Measurements from ENCODE around the gene ZNF70. TPM values are rescaled to one million over a fixed set of nuclear protein-coding genes. Genes with fewer than 3 reads are reported as not detected.

The ZNF70 gene
- total RNA-seq, 1 experiment from 2014 or later, result 3.2 TPM

DNA sequence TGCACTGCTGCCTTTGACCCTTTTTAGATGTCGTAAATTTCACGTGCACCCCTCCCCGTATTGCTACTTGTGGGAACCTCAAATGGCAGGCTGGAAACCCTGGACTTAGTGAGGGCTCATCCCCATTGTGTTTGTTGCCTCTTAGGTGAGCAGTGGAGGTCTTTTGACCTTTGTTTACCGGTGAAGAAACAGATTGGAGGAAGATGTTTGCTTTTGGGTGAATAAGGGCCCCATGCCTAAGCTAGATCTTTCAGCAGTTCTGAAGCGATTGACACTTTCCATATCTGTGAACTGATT lies 36.6 kb upstream of the ZNF70 start:
- no peaks in the 10 kb centered on the region for H3K36me3 ChIP-seq (ENCODE audit: control insufficient read depth, insufficient read depth, low read length)
- peak overlapping the region; percentile 83 to 87 for H3K4me3 ChIP-seq (ENCODE audit: low read depth in 2 of 2, low read length in 2 of 2)
- peak overlapping the region; percentile 81 for H3K27ac ChIP-seq (ENCODE audit: low read length)
- H3K4me1 ChIP-seq (ENCODE audit: control insufficient read depth, insufficient read depth, low read length), result peaks cover 4% of the 10 kb centered on the region; the same call in 1 of the 2 replicates
- ATAC-seq (peak; percentile 29), DNase-seq (ENCODE audit: low read depth, low spot score) (no peak)
- in situ Hi-C loops (cut with HindIII; ENCODE audit: low pct_unique_long_range_greater_than_20kb, low sequenced_read_pairs) (no loop called here), intact Hi-C loops (cut with micrococcal nuclease; ENCODE audit: unreplicated experiment) (no loop called here)
- TF ChIP-seq SIN3A (IDR thresholded peaks at IDR 0.05; ENCODE audit: borderline replicate concordance, insufficient read depth, low read depth, low read length) (no peak), TCF7L2 (IDR thresholded peaks at IDR 0.05; ENCODE audit: low read depth, low read length) (no peak), POLR2AphosphoS5 (IDR thresholded peaks at IDR 0.05; ENCODE audit: low read depth, low read length) (no peak)
- TF ChIP-seq, protein P1, sequence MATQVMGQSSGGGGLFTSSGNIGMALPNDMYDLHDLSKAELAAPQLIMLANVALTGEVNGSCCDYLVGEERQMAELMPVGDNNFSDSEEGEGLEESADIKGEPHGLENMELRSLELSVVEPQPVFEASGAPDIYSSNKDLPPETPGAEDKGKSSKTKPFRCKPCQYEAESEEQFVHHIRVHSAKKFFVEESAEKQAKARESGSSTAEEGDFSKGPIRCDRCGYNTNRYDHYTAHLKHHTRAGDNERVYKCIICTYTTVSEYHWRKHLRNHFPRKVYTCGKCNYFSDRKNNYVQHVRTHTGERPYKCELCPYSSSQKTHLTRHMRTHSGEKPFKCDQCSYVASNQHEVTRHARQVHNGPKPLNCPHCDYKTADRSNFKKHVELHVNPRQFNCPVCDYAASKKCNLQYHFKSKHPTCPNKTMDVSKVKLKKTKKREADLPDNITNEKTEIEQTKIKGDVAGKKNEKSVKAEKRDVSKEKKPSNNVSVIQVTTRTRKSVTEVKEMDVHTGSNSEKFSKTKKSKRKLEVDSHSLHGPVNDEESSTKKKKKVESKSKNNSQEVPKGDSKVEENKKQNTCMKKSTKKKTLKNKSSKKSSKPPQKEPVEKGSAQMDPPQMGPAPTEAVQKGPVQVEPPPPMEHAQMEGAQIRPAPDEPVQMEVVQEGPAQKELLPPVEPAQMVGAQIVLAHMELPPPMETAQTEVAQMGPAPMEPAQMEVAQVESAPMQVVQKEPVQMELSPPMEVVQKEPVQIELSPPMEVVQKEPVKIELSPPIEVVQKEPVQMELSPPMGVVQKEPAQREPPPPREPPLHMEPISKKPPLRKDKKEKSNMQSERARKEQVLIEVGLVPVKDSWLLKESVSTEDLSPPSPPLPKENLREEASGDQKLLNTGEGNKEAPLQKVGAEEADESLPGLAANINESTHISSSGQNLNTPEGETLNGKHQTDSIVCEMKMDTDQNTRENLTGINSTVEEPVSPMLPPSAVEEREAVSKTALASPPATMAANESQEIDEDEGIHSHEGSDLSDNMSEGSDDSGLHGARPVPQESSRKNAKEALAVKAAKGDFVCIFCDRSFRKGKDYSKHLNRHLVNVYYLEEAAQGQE (IDR thresholded peaks at IDR 0.05; ENCODE audit: insufficient read depth in 1 of 2, low read depth in 2 of 2, low read length in 1 of 2), result no peak
- TF ChIP-seq, protein P2, sequence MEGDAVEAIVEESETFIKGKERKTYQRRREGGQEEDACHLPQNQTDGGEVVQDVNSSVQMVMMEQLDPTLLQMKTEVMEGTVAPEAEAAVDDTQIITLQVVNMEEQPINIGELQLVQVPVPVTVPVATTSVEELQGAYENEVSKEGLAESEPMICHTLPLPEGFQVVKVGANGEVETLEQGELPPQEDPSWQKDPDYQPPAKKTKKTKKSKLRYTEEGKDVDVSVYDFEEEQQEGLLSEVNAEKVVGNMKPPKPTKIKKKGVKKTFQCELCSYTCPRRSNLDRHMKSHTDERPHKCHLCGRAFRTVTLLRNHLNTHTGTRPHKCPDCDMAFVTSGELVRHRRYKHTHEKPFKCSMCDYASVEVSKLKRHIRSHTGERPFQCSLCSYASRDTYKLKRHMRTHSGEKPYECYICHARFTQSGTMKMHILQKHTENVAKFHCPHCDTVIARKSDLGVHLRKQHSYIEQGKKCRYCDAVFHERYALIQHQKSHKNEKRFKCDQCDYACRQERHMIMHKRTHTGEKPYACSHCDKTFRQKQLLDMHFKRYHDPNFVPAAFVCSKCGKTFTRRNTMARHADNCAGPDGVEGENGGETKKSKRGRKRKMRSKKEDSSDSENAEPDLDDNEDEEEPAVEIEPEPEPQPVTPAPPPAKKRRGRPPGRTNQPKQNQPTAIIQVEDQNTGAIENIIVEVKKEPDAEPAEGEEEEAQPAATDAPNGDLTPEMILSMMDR (IDR thresholded peaks at IDR 0.05), result no peak
- H3K27me3 ChIP-seq (ENCODE audit: control insufficient read depth, insufficient read depth, low read length), result no peaks in the 10 kb centered on the region
- no TSS peak for BruUV-seq (replicated peaks)
- no peaks in the 10 kb centered on the region for H3K9me3 ChIP-seq (ENCODE audit: control insufficient read depth, insufficient read depth, low read depth, low read length)
- ChIA-PET POLR2A (interaction anchor here (0.6 to 1.3 kb wide), 2 partner anchors 13 to 453 kb away, joined by 3 to 4 read pairs; no protein-coding TSS in a partner anchor), CTCF (interaction anchor here (0.5 kb wide), 1 partner anchor 16 kb away, joined by 4 read pairs; no protein-coding TSS in a partner anchor)

DNA sequence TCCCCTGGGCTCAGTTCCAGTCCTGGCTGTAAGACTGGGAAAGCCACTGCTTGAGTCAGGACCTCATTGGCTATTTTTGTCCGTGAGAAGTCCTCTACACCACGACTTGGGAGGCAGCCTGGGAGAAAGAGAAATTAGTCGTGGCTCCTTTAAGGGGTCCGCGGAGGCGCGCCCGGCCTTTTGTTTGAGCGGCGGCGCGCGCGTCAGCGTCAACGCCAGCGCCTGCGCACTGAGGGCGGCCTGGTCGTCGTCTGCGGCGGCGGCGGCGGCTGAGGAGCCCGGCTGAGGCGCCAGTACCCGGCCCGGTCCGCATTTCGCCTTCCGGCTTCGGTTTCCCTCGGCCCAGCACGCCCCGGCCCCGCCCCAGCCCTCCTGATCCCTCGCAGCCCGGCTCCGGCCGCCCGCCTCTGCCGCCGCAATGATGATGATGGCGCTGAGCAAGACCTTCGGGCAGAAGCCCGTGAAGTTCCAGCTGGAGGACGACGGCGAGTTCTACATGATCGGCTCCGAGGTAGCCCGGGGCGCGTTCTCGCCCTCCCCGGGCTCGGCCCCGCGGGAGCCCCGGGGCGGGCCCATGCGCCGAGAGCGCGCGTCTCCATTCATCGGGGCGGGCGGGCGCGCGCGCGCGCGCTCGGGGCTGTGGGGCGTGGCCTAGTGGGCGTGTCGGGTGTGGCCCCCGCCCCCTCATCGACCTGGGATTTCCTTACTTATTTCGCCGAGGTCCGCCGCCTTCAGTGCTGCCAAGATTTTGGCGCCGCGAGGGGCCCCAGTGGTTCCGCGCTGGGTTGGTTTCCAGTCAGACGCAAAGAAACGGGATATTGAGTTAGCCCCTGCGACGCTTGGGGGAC lies 36.1 kb upstream of the ZNF70 start, which contains the start of gene SMARCB1:
Gene SMARCB1 (plus strand): TSS at position 215 of the 848 bp plus-strand sequence. CDS start 204 bp downstream, at position 419.
- POLR2A ChIA-PET, result interaction anchor here (1.3 kb wide), 1 partner anchor 12 kb away, joined by 4 read pairs; no protein-coding TSS in a partner anchor
- Histone ChIP-seq H3K4me3 (ENCODE audit: low read depth in 2 of 2, low read length in 2 of 2) (peak within 1 kb of the TSS; percentile 83 to 87), H3K4me1 (ENCODE audit: control insufficient read depth, insufficient read depth, low read length) (peaks cover 4% of the 10 kb centered on the region; the same call in 1 of the 2 replicates), H3K36me3 (ENCODE audit: control insufficient read depth, insufficient read depth, low read length) (no peaks in the 10 kb centered on the region), H3K27ac (ENCODE audit: low read length) (peak within 1 kb of the TSS; percentile 91), H3K9me3 (ENCODE audit: control insufficient read depth, insufficient read depth, low read depth, low read length) (no peaks in the 10 kb centered on the region), H3K27me3 (ENCODE audit: control insufficient read depth, insufficient read depth, low read length) (no peaks in the 10 kb centered on the region)
- CTCF ChIA-PET, result interaction anchor here (0.5 to 0.6 kb wide), 2 partner anchors 16 to 31 kb away, joined by 4 to 7 read pairs; no protein-coding TSS in a partner anchor
- in situ Hi-C loops (cut with HindIII; ENCODE audit: low pct_unique_long_range_greater_than_20kb, low sequenced_read_pairs) (no loop called here), intact Hi-C loops (cut with micrococcal nuclease; ENCODE audit: unreplicated experiment) (no loop called here)
- ATAC-seq (peak; percentile 88), DNase-seq (ENCODE audit: low read depth, low spot score) (no peak)
- no TSS peak for BruUV-seq (replicated peaks)
- TF ChIP-seq TCF7L2 (IDR thresholded peaks at IDR 0.05; ENCODE audit: low read depth, low read length), result no peak
- TF ChIP-seq, protein P1 (IDR thresholded peaks at IDR 0.05; ENCODE audit: insufficient read depth in 1 of 2, low read depth in 2 of 2, low read length in 1 of 2), result no peak
- TF ChIP-seq, protein P2 (IDR thresholded peaks at IDR 0.05), result no peak
- peak; percentile 72 for TF ChIP-seq POLR2AphosphoS5 (IDR thresholded peaks at IDR 0.05; ENCODE audit: low read depth, low read length)
- TF ChIP-seq SIN3A (IDR thresholded peaks at IDR 0.05; ENCODE audit: borderline replicate concordance, insufficient read depth, low read depth, low read length), result no peak
